Hepatocyte (in vitro differentiated cells): Measurements from ENCODE around the gene NAIP.
"Not testable (repeated sequence)": the region's sequence is repeated elsewhere in the genome, so short reads cannot be mapped to it uniquely, and the experiment has no call there.

Experiments used
- EZH2 ChIP-seq: fragments of 200-600 bp; sonication (generic); IDR thresholded peaks from 2 replicates; pipeline ENCODE4 v1.6.1; 2016; ENCODE audit warnings: antibody characterized with exemption, mild to moderate bottlenecking, borderline replicate concordance
- TF ChIP-seq, protein P1 (sequence below): fragments of 200-600 bp; sonication (generic); IDR thresholded peaks from 2 replicates; pipeline ENCODE4 v1.5.1; 2016; ENCODE audit warnings: antibody characterized with exemption, mild to moderate bottlenecking; ENCODE audit not compliant: poor library complexity

DNA sequence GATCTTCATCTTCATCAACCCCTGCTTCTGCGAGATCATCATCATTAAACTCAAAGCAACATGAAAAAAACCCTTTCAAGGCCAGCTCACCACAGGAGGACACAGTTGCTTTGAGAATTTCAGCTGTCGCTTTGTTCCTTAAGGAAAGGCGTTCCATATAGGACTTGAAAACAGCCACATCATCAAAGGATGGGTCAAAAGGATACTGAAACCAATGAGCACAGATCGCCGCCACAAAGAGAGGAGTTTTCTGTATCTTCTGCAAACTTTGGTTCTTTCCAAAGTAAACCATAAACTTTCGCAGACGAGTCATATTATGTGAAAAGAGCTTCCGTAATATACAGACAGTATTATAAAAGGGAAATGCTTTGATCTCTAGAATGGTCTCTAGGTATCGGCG, 40.3 kb downstream of the NAIP start:
- TF ChIP-seq, protein P1, sequence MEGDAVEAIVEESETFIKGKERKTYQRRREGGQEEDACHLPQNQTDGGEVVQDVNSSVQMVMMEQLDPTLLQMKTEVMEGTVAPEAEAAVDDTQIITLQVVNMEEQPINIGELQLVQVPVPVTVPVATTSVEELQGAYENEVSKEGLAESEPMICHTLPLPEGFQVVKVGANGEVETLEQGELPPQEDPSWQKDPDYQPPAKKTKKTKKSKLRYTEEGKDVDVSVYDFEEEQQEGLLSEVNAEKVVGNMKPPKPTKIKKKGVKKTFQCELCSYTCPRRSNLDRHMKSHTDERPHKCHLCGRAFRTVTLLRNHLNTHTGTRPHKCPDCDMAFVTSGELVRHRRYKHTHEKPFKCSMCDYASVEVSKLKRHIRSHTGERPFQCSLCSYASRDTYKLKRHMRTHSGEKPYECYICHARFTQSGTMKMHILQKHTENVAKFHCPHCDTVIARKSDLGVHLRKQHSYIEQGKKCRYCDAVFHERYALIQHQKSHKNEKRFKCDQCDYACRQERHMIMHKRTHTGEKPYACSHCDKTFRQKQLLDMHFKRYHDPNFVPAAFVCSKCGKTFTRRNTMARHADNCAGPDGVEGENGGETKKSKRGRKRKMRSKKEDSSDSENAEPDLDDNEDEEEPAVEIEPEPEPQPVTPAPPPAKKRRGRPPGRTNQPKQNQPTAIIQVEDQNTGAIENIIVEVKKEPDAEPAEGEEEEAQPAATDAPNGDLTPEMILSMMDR = not testable (repeated sequence)
- TF ChIP-seq EZH2 = not testable (repeated sequence)
